Kidney (tissue), 14 donors: ENCODE data around the gene USB1. TPM values are rescaled to one million over a fixed set of nuclear protein-coding genes. Genes with fewer than 3 reads are reported as not detected.

Experiments used
- DNase-seq, 5 donors: peaks; one replicate each; pipeline ENCODE4 v3.0.0-alpha.2; 2013 to 2020
- FAIRE-seq: peaks from 2 replicates; lab custom pipeline; 2012; peaks lifted over from hg19 to GRCh38; lab: Jason Lieb, UNC
- H3K27ac ChIP-seq, 2 donors: one replicate each; pipeline ENCODE4 v1.7.0; 2013; ENCODE audit warnings: low read depth in 2 of 2, low read length in 2 of 2, inconsistent platforms in 1 of 2
- H3K27me3 ChIP-seq: one replicate; pipeline ENCODE4 v1.7.1; 2013; ENCODE audit warnings: low read length, inconsistent platforms; ENCODE audit not compliant: control insufficient read depth, insufficient read depth
- H3K36me3 ChIP-seq, 3 donors: one replicate each; pipeline versions ENCODE4 v1.7.0 to v1.7.1; 2013; ENCODE audit warnings: low read length in 3 of 3, control low read depth in 1 of 3, inconsistent platforms in 1 of 3; ENCODE audit not compliant: insufficient read depth in 3 of 3, control insufficient read depth in 2 of 3
- H3K4me1 ChIP-seq, 3 donors: one replicate each; pipeline versions ENCODE4 v1.7.0 to v1.7.1; 2013; ENCODE audit warnings: low read length in 3 of 3, inconsistent platforms in 1 of 3, low read depth in 1 of 3; ENCODE audit not compliant: control insufficient read depth in 2 of 3, insufficient read depth in 2 of 3
- H3K4me3 ChIP-seq, 3 donors: one replicate each; pipeline versions ENCODE4 v1.7.0 to v1.8.1; 2013; ENCODE audit warnings: low read length in 3 of 3, control low read depth in 1 of 3, inconsistent platforms in 1 of 3
- H3K9ac ChIP-seq, 3 donors: one replicate each; pipeline versions ENCODE4 v1.7.0 to v1.7.1; 2013; ENCODE audit warnings: low read length in 3 of 3, control low read depth in 1 of 3, inconsistent platforms in 1 of 3
- H3K9me3 ChIP-seq, 3 donors: one replicate each; pipeline versions ENCODE4 v1.7.0 to v1.7.1; 2013; ENCODE audit warnings: low read length in 3 of 3, control low read depth in 1 of 3, inconsistent platforms in 1 of 3; ENCODE audit not compliant: control insufficient read depth in 2 of 3, insufficient read depth in 1 of 3
- CTCF ChIP-seq: IDR thresholded peaks from 3 replicates; pipeline ENCODE4 v1.5.1; 2012; ENCODE audit warnings: mild to moderate bottlenecking, moderate library complexity, borderline replicate concordance; ENCODE audit not compliant: insufficient read depth; ENCODE audit errors: extremely low read depth
- intact Hi-C: fragments of 100-400 bp; cut with DNase I; formaldehyde crosslinking; loops from one replicate; pipeline ENCODE4 v1.11.1; 2022
- polyA plus RNA-seq: library from polyadenylated mRNA; stranded (reverse); fragments of 350-450 nt; fragmentation: Illumina TruSeq; extraction: RNeasy Lipid Tissue Mini Kit (QIAGEN cat#74804); gene quantifications from one replicate; pipeline ENCODE4 v1.2.3, GENCODE V29; 2014; ENCODE audit warnings: low read depth, low replicate concordance; ENCODE audit not compliant: insufficient read depth
- total RNA-seq: library from RNA; stranded (reverse); fragmentation: NEBNext Ultra II Directional; extraction: Animal tissue kit (Norgen Biotek cat#: 25700); gene quantifications from one replicate; pipeline ENCODE4 v1.2.1, GENCODE V29; 2021
- donor health status: control.
- donor health status: control.
- donor health status: control.
- donor health status: control.
- donor health status: control.
- donor health status: DM: yes; HTN: yes; CAD: no.
- donor health status: Normal renal cell carcinoma (clear cell type).

USB1 gene
- total and polyA plus RNA-seq, 2 donors from 2014 or later, result 18.3 to 32.8 TPM

- peaks cover 0 to 20% (median 10%) of the 10 kb centered on the region in 3 donors for H3K36me3 ChIP-seq
- no peak for TF ChIP-seq CTCF
- no peak for FAIRE-seq
- H3K9ac ChIP-seq, result no peak overlapping the region
- H3K4me3 ChIP-seq, result no peak overlapping the region
- peak in 1 of 5 donors; percentile 60 for DNase-seq
- intact Hi-C loops, result no loop called here
- no peaks in the 10 kb centered on the region for H3K4me1 ChIP-seq
- H3K9me3 ChIP-seq, result no peaks in the 10 kb centered on the region
- H3K27ac ChIP-seq, result no peak overlapping the region
- H3K27me3 ChIP-seq, result no peaks in the 10 kb centered on the region
Observed at GRCh38 chr16:58046054-58046881, 45.1 kb downstream of the USB1 start.

GRCh38 chr16:58046936-58047335 is 45.7 kb downstream of the USB1 start:
- H3K4me1 ChIP-seq, result no peaks in the 10 kb centered on the region
- no peaks in the 10 kb centered on the region for H3K27me3 ChIP-seq
- H3K9me3 ChIP-seq, result no peaks in the 10 kb centered on the region
- TF ChIP-seq CTCF, result no peak
- intact Hi-C loops, result no loop called here
- no peak overlapping the region for H3K27ac ChIP-seq
- no peak overlapping the region for H3K9ac ChIP-seq
- DNase-seq (no peak), FAIRE-seq (no peak)
- H3K4me3 ChIP-seq, result no peak overlapping the region
- H3K36me3 ChIP-seq, result peaks cover 0 to 19% (median 10%) of the 10 kb centered on the region in 3 donors

GRCh38 chr16:58047557-58048348 is 46.5 kb downstream of the USB1 start:
- Histone ChIP-seq H3K4me3 (no peak overlapping the region), H3K27ac (no peak overlapping the region), H3K9me3 (no peaks in the 10 kb centered on the region), H3K27me3 (no peaks in the 10 kb centered on the region), H3K4me1 (no peaks in the 10 kb centered on the region), H3K9ac (no peak overlapping the region), H3K36me3 (peaks cover 0 to 15% (median 6%) of the 10 kb centered on the region in 3 donors)
- FAIRE-seq (no peak), DNase-seq (peak in 3 of 5 donors; percentile 22 to 58 (median 57))
- TF ChIP-seq CTCF, result no peak
- intact Hi-C loops, result no loop called here
